Germinal center (tissue), 1 donor: ENCODE data around the gene HSP90AA1.

Experiments
- DNase-seq: peaks from one replicate; pipeline ENCODE4 v3.0.0; 2012; ENCODE audit warnings: mixed read lengths, low spot score

The HSP90AA1 gene

GRCh38 chr14:102039157-102039556 lies 47.7 kb downstream of the HSP90AA1 start:
- DNase-seq, result no peak

- DNase-seq, result no peak
Observed at GRCh38 chr14:102037686-102038085, 49.2 kb downstream of the HSP90AA1 start.

- DNase-seq, result no peak
Observed at GRCh38 chr14:102035914-102036313, 50.9 kb downstream of the HSP90AA1 start.

- no peak for DNase-seq
Observed at GRCh38 chr14:102034301-102034700, 52.5 kb downstream of the HSP90AA1 start.

GRCh38 chr14:102033241-102033640 lies 53.6 kb downstream of the HSP90AA1 start:
- DNase-seq, result no peak
